NCI-H2196 (cell line): Measurements from ENCODE around the gene WDR20.
"Not testable (repeated sequence)": the region's sequence is repeated elsewhere in the genome, so short reads cannot be mapped to it uniquely, and the experiment has no call there.

ENCODE experiments used
- DNase-seq: peaks from one replicate; lab custom pipeline; 2025; ENCODE audit not compliant: unreplicated experiment; lab: John Stamatoyannopoulos, UW

Gene WDR20

GRCh38 chr14:102139286-102140026 is at the start of gene WDR20:
TSS of gene WDR20 (plus strand) at chr14:102139897. CDS start at chr14:102139924, 27 bp downstream.
- peak; percentile 92 for DNase-seq

GRCh38 chr14:102090713-102091112 is 49.0 kb upstream of the WDR20 start:
- no peak for DNase-seq

- DNase-seq: no peak
Measured at GRCh38 chr14:102092806-102093205, 46.9 kb upstream of the WDR20 start.

GRCh38 chr14:102094101-102094500 is 45.6 kb upstream of the WDR20 start:
- no peak for DNase-seq

- DNase-seq: no peak
Measured at GRCh38 chr14:102095231-102095870, 44.3 kb upstream of the WDR20 start.

GRCh38 chr14:102095871-102096568 is 43.7 kb upstream of the WDR20 start:
- DNase-seq: no peak

- DNase-seq: peak; percentile 79
Measured at GRCh38 chr14:102096569-102097188, 43.0 kb upstream of the WDR20 start.

GRCh38 chr14:102097441-102098135 is 42.1 kb upstream of the WDR20 start:
- no peak for DNase-seq

GRCh38 chr14:102103062-102103695 is 36.5 kb upstream of the WDR20 start:
- no peak for DNase-seq

GRCh38 chr14:102105369-102105768 is 34.3 kb upstream of the WDR20 start:
- no peak for DNase-seq

- DNase-seq: not testable (repeated sequence)
Measured at GRCh38 chr14:102109332-102109731, 30.4 kb upstream of the WDR20 start.

- no peak for DNase-seq
Measured at GRCh38 chr14:102111101-102111500, 28.6 kb upstream of the WDR20 start.

- DNase-seq: no peak
Measured at GRCh38 chr14:102116361-102117180, 23.1 kb upstream of the WDR20 start.

- no peak for DNase-seq
Measured at GRCh38 chr14:102117852-102118251, 21.8 kb upstream of the WDR20 start.

GRCh38 chr14:102120888-102121287 is 18.8 kb upstream of the WDR20 start:
- no peak for DNase-seq

- no peak for DNase-seq
Measured at GRCh38 chr14:102121567-102121966, 18.1 kb upstream of the WDR20 start.

- no peak for DNase-seq
Measured at GRCh38 chr14:102124419-102124818, 15.3 kb upstream of the WDR20 start.

GRCh38 chr14:102125546-102125945 is 14.2 kb upstream of the WDR20 start:
- no peak for DNase-seq

GRCh38 chr14:102126807-102127455 is 12.8 kb upstream of the WDR20 start:
- no peak for DNase-seq
